Measurements from ENCODE around the gene ADGRG1.
A peak's percentile ranks its signal among the peaks of the same experiment; 100 is the strongest.
"Not testable (repeated sequence)": the region's sequence is repeated elsewhere in the genome, so short reads cannot be mapped to it uniquely, and the experiment has no call there.

Gene ADGRG1

DNA sequence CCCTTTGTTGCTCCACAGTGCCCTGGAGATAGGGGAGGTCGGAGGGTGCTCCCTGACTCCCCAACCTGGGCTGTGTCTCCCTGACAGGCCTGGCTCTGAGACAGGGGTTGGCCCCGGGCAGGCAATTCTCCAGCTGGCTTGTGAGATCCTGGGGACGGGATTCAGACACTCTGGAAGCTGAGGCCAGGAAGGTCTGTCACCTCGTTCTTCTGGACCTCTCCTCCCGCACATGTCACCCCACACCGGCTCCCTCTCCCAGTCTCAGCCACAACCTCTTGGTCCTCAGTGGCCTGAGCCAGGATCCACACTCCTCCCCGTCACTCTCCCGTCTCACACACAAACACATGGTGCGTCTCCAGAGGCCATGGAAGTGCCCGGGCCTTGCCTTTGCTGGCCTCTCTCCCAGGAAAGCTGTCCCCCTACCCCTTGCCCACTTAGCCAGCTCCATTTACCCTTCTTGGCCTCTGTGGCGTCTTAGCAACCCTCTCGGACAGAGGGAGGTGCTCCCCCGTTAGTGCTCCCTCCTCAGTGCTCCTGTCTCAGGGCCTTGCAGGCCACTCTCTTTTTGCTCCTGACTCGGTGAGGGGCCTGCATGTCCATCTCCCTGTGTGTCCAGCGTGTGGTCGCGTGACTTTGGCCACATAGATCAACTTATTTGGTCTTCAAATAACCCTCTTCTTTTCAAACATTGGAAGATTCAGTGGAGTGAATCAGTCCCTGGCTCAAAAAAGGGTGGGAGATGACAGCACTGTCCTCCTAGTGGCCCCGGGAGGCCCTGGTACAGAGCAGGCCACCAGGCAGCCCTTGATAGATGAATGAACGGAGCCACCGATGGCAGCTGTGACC lies 40.4 kb downstream of the ADGRG1 start:
- DNase-seq: no peak

DNA sequence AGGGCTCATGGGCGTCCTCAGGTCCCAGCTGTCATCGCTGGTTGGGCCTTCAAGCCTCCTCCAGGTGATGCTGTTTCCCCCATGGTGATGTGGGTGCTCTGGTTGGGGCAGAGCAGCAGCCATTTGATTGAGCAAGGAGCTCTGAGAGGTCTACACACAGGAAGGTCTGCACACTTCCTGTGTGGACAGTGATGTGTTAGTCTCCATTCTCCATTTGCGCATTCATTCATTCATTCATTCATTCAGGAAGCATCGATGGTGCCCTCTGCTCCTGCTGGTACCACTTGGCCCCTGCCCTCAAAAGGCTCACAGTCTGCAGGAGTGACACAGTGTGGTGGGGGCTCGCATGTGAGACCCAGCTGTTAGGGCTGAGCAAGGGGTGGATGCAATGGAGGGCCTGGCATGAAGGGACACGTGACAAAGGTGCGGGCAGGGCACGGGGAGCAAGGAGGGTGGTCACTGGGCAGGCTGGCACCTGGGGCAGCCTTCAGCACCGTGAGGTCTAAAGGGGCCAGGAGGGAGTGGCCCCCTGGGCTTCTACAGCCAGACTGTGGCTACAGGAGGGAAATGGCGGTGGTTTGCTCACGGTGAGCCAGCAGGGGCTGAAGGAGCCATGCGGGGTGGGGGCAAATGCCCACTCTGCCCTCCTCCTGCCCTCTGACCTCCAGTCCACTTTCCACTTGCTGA lies 41.2 kb downstream of the ADGRG1 start:
- no peak for DNase-seq

DNA sequence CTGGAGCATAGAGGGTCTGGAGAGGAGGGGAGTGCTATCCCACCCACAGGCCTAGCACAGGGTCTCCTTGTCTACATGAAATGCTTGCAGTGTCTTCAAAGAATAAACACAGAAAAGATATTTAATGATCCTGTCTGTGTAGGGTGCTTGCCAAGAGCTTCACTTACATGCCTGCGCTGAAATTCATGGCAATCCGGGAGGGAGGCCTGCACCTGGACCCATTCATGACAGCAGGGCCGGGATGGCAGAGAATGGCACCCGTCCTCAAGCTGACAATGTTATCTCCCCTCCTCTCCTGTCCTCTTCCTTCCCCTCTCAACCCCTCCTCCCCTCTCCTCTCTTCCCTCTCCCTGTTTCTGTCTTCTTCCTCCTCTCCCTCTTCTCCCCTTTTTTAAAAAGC lies 41.8 kb downstream of the ADGRG1 start:
- DNase-seq: no peak

DNA sequence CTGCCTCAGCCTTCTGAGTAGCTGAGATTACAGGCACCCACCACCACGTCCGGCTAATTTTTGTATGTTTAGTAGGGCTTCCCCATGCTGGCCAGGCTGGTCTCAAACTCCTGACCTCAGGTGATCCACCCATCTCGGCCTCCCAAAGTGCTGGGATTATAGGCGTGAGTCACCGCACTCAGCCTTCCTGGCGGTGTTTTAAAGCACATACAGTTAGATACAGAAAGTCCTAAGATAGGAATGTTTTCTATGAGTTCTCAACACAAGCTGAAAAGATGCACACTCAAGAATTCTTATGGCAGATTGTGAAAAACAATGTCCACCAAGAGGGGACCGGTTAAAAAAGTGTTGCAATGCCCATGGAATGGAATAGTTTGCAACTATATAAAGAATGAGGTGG lies 43.0 kb downstream of the ADGRG1 start:
- DNase-seq: not testable (repeated sequence)

- DNase-seq: no peak
These were observed 44.0 kb downstream of the ADGRG1 start for GRCh38 chr16:57672416-57672815.

DNA sequence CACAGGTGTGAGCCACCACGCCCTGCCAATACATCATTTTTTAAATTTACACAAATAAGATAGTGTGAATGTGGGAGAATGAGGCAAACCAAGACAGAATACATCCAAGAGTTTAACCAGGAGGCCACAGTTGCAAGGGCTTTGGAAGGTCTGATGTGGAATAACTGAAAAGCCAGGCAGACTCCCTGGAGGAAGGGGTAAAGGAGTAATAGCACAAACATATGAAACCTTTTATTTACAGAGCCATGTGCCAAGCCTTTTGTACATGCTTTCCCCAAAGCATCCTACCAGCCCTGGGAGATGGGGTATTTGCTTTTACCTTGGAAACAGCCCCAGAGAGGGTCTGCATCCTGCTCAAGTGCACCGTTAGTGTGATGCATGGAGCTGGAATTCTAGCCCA lies 44.4 kb downstream of the ADGRG1 start:
- DNase-seq: no peak

DNA sequence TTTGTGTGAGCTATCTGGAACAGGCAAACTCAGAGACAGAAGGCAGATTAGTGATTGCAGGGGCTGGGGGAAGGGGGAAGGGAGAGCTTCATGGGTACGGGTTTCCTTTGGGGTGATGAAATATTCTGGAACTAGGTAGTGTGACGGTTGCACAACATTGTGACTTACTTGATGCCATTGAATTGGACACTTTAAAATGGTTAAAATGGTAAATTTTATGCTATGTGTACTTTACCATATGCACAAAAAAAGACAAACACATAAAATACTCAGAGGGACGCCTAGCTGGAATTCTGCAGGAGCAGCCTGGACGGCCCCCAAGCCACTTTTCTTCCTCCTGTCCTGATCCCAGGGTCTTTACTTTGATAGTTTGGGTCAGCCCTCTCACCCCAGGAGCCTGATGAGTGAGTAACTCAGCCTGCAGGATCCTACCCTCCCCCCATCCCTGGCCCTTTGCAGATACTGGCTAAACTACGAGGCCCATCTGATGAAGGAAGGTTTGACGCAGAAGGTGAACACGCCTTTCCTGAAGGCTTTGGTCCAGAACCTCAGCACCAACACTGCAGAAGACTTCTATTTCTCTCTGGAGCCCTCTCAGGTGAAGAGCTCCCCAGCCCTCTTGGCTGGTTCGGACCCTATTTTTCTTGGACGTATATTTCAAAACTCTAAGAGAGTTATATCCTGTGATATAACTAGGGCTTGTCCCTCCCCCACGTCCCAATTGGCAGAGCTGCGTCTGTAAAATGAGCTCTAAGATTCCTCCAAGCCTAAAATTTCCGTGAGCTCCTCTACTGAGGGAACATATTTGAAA lies 47.5 kb downstream of the ADGRG1 start:
- no peak for DNase-seq

DNA sequence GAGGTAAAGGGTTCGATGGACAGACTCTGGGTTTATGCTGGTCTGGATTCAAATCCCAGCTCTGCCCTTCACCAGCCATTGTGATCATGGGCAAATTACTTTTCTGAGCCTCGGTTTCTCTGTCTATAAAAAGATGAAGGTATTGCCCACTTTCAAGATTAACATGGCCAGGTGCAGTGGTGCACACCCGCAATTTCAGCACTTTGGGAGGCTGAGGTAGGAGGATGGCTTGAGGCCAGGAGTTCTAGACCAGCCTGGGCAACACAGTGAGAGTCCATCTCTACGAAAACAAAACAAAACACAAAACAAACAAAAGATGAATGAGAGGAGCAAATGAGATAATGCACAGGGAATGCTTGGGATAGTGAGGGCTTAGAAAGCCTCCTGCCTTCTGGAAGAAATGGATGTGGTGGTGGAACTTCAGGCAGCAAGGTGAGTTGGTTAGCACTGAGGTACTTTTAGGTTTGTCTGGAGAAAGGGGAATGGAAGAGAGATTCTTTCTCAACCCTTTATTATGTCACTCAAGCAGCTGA lies 48.2 kb downstream of the ADGRG1 start:
- no peak for DNase-seq

DNA sequence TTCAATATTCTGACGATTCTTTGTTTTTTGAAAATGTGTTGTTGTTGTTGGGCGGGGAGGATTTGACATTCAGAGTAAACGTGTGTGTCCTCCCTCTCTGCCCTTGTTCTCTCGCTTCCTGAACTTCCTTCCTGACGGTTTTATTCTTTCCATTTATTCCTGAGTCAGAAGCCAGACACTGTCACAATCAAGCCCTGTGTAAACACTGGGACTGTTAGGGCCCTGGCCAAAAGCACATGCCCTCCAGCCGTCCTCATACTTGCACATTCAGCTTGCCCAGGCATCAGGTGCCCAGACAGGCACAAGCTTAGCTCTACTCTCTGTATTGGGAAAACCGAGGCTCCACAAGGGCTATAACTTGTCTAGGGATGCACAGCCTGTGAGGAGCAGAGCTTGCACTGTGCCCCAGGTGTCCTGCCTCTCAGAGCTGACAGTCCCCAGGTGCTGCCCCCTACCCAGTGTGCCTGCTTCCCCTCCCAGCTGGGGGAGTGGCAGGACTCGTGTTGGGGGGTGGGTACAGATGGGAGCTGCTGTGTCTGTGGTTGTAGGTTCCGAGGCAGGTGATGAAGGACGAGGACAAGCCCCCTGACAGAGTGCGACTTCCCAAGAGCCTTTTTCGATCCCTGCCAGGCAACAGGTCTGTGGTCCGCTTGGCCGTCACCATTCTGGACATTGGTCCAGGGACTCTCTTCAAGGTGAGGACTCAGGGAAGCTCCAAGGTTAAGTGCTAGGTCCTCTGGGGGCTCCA lies 49.4 kb downstream of the ADGRG1 start:
- DNase-seq: peak in 1 of 3 experiments; percentile 31

GRCh38 chr16:57679016-57679415 lies 50.6 kb downstream of the ADGRG1 start:
- DNase-seq: no peak

- DNase-seq: no peak
These were observed 51.5 kb downstream of the ADGRG1 start for GRCh38 chr16:57679767-57680482.

- DNase-seq: no peak
These were observed 52.5 kb downstream of the ADGRG1 start for GRCh38 chr16:57680842-57681375.

GRCh38 chr16:57681950-57682728 lies 53.7 kb downstream of the ADGRG1 start:
- DNase-seq: no peak

- no peak for DNase-seq
These were observed 54.6 kb downstream of the ADGRG1 start for GRCh38 chr16:57682809-57683635.

- no peak for DNase-seq
These were observed 55.5 kb downstream of the ADGRG1 start for GRCh38 chr16:57683636-57684545.

DNA sequence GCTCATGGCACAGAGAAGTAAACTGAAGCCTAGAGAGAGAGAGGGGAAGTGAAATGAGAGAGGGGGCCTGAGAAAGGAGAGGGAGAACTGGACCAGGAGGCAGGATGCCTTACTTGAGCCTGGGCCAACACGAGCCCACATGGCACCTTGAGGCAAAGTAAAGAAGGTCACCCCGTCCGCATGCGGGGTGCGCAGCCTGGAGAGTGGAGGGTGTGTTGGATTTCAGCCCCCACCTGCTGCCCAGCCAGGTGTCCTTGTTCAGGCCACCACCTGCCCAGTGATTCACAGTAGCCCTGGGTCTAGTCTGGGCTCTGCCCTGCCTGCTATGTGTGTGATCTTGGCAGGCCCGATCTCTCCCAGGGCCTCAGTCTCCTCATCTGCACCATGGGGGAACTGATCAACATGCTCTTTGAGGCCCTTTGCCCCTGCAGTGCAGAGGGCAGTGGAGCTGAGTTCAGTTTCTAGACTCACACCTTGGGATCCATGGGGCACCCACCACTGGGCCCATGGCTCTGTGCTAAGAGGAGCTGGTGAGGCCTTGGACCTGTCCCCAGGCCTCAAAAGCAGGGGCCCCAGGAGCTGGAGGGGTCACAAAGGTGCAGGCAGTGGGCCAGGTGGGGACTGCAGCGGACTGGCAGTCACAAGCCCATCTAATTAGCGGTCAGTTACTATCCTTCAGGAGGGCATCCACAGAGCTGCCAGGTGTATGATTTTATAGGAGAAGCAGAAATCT lies 56.4 kb downstream of the ADGRG1 start:
- DNase-seq: no peak

- DNase-seq: no peak
These were observed 57.2 kb downstream of the ADGRG1 start for GRCh38 chr16:57685633-57686032.

- no peak for DNase-seq
These were observed 58.1 kb downstream of the ADGRG1 start for GRCh38 chr16:57686577-57686976.
